HUDEP-2 (cell line): ENCODE measurements around the gene LRRC2.
"Not testable (repeated sequence)": the region's sequence is repeated elsewhere in the genome, so short reads cannot be mapped to it uniquely, and the experiment has no call there.

ENCODE experiments used
- DNase-seq, 76 experiments: peaks; one replicate each; lab custom pipeline; 2025; ENCODE audit not compliant: unreplicated experiment in 76 of 76; lab: John Stamatoyannopoulos, UW

The LRRC2 gene, protein sequence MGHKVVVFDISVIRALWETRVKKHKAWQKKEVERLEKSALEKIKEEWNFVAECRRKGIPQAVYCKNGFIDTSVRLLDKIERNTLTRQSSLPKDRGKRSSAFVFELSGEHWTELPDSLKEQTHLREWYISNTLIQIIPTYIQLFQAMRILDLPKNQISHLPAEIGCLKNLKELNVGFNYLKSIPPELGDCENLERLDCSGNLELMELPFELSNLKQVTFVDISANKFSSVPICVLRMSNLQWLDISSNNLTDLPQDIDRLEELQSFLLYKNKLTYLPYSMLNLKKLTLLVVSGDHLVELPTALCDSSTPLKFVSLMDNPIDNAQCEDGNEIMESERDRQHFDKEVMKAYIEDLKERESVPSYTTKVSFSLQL

GRCh38 chr3:46566040-46566641, at the start of gene LRRC2:
Gene LRRC2, minus strand, starts transcription at chr3:46566302. Its CDS starts 14,711 bp downstream, at chr3:46551591.
- DNase-seq, result peak in 19 of 76 experiments; percentile 4 to 51 (median 18)

DNA sequence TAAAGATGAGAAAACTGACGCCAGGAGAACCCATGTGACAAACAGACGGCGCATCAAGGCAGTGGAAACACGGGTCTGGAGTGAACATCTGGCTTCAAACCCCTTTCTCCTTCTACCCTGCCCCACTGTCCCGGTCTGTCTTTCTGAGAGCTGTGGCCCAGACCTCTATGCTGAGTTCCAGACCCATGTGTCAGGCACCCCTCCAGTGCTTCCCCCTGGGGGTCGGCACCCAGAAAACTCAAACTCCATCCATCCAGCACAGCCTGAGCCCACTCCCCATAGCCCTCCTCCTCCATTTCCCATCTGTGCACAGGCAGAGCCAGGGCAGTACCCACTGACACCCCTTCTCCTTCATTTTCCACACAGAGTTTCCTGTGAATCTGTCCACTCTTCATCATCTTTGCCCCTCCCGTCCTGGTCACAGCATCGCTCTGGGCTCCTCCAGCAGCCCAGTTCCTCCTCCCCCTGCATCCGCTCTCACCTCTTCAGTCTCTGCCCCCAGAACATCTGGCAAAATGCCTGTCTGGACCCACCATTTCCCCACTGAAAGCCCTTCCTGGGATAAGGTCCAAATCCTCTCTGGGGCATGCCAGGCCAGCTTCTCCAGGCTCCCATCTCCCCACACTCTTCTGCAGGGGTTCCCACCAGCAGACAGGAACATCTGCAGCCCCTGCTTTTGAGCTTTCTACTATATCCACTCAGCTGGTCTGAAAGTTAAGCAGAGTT, 49.1 kb upstream of the LRRC2 start:
- DNase-seq, result no peak

GRCh38 chr3:46614431-46614830, 48.3 kb upstream of the LRRC2 start:
- peak in 64 of 76 experiments; percentile 3 to 90 (median 41) for DNase-seq

DNA sequence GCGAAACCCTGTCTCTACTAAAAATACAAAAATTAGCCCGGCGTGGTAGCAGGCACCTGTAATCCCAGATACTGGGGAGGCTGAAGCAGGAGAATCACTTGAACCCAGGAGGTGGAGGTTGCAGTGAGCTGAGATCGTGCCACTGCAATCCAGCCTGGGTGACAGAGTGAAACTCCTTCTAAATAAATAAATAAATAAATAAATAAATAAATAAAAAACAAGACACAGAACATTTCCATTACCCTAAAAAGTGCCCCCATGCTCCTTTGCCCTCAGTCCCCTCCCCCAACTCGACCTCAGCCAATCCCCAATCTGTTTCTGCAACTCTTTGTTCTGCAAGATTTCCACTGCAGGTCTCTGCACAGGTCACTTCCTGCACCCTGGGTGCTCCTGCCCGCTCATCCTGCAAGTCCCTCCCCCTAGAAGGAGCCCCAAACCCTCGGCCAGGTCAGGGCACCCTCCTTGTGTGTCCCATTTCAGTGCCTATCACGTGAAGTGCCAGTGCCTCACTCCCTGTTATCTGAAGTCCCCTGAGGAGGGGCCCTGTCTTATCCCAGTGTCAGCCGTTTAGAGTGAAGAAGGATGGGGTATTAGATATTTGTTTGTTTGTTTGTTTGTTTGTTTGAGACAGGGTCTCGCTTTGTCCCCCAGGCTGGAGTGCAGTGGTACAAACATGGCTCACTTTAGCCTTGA, 47.4 kb upstream of the LRRC2 start:
- DNase-seq, result peak in 4 of 76 experiments; percentile 5 to 30 (median 14)

DNA sequence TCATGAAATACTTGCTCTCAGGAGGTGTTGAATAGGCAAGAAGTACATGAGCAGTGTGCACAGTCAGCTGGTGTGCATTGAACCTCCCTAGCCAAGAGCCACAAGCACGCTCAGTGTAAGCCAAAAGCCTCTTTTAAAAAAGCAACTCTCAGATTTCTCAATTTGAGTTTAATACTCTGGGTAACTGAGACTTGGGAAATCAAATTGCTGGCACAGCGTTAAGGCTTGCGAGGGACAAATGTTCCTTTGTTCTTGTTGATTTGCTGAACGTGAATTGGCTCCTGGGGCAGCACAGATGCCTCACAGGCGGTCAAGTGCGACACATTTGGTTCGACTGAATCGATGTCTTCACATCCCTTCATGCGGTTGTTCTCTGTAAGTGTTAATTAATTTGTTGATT, 46.2 kb upstream of the LRRC2 start, which contains the start of gene FAM240A:
FAM240A (plus strand) TSS at position 202 of the 400 bp plus-strand sequence; CDS start at position 361, 159 bp downstream.
- no peak for DNase-seq

DNA sequence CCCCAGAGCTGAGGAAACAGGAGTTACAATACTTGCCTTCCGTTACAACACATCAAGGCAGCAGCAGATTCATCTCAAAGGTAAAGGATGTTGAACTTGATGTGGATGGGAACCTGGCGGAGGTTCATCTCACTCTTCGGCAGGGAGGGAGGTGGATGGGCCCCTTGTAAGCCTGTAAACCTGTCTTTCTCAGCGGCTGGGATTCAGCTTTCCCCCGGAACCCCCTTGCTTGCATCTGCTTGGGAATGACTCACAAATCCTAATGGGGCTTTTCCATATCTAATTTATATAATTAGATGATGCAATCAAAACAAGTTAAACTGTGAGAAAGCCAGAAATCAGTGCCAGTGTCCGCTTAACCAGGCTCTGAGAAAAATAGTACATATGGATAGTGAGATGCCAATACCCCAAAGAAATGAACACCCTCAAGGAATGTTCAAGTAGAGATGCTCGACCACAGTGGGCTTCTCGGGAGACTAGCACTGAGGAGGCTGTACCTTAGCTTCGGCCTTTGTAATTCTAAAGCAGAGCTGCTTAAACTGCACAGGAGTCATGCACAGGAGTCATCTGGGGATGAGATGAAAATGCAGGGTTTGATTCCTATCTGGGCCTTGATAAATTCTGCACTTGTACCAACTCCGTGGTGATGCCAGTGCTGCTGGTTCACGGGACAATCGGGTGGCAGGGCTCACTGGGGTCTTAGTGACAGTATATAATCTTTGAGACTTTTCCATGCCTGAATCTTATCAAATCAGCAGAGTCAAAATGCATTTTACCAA, 44.0 kb upstream of the LRRC2 start:
- no peak for DNase-seq

GRCh38 chr3:46609212-46609721, 43.2 kb upstream of the LRRC2 start:
- DNase-seq, result peak in 3 of 76 experiments; percentile 1 to 12 (median 11)

- DNase-seq, result no peak
Observed at GRCh38 chr3:46607603-46608028, 41.5 kb upstream of the LRRC2 start.

- DNase-seq, result no peak
Observed at GRCh38 chr3:46604127-46604526, 38.0 kb upstream of the LRRC2 start.

GRCh38 chr3:46603446-46604046, 37.4 kb upstream of the LRRC2 start:
- DNase-seq, result no peak

DNA sequence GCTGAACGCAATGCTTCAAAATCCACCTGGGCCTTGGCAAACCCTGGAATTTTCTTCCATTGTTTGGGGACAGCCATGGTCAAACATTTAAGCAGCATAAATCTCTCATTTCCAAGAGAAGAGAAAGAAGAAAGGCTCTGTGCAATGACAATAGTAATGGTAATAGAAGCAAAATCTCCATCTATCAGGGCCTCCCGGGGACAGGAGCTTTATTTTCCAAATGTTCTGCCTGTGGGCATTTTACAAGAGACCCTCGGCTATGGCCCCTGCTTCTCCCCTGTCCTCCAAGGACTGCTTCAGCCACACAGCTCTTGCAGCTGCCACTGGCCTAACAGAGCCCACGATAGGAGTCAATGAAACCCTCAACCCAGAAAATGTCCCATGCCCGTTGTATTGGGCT, 33.5 kb upstream of the LRRC2 start:
- DNase-seq, result no peak

- DNase-seq, result no peak
Observed at GRCh38 chr3:46595819-46596314, 29.8 kb upstream of the LRRC2 start.

- no peak for DNase-seq
Observed at GRCh38 chr3:46594723-46595122, 28.6 kb upstream of the LRRC2 start.

DNA sequence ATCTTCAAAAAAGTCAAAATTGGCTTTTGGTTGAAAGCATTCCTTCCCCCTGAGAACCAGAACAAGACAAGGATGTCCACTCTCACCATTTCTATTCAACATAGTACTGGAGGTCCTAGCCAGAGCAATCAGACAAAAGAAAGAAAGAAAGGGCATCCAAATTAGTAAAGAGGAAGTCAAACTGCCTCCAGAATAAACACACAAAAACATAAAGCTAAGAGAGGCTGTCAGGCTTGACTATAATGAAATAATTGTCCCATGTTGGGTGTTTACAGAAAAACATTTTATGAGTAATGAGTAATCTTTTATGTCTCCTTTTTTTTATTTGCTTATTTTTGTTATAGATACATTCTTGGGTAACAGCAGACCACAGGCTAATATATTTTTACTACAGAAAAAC, 27.9 kb upstream of the LRRC2 start:
- no peak for DNase-seq

DNA sequence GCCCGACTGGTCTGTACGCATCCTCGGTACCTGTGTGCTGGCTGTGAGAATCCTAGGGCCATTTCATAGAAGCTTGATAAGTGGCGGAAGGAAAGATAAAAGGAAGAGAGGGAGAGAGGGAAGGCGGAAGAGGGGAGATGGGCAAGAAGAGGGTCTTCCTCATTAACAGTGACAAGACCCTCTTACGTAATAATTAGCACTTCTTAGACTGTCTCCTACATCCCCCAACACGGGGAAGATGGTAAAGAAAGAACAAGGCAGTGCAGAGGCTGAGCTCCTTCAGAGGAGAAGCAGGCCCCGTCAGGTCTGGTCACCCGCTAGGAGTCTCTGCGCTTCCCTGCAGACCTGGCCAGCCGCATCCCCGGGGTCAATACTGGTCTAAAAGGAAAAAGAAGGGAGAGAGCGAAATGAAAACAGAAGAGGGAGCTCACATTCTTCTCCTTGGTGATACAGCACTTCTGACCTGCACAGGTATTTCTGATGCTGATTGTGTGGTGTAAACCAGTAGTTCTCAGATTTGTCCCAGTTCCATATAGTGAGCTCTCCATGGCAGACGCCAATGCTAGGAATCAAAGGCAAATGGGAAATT, 27.3 kb upstream of the LRRC2 start:
- DNase-seq, result no peak

GRCh38 chr3:46587268-46587667, 21.2 kb upstream of the LRRC2 start:
- not testable (repeated sequence) for DNase-seq

DNA sequence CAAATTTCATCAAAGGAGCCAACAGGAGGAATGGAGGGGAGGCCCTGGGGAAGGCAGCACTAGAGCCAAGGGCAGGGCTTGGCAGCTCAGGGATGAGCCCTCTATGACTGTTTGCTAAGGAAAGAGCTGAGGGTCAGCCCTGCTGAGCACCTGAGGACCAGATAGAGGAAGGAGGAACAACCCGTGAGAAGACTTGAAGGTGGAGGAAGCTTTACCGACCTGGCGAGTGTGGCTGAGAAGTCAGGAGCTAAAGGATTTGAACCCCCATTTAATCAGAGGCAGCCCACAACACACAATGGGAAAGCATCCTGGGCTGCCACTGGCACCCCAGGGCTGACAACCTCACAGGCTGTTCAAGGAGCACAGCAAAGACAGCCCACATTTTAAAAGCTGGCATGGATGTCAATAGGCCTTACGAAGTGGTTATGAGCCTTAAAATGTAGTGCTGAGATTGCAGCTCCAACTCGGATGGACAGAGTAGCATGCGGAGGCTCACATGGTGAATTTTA, 20.7 kb upstream of the LRRC2 start:
- no peak for DNase-seq

- DNase-seq, result no peak
Observed at GRCh38 chr3:46585799-46586693, 19.9 kb upstream of the LRRC2 start.
